Breast epithelium (tissue), 4 donors: Measurements from ENCODE around the gene RNASE9. TPM values are rescaled to one million over a fixed set of nuclear protein-coding genes. Genes with fewer than 3 reads are reported as not detected.
"Not testable (repeated sequence)": the region's sequence is repeated elsewhere in the genome, so short reads cannot be mapped to it uniquely, and the experiment has no call there.

ENCODE experiments used
- DNase-seq, 2 donors: peaks; one replicate each; pipeline ENCODE4 v3.0.0-alpha.2; 2019; ENCODE audit warnings: low spot score in 2 of 2
- H3K27ac ChIP-seq, 2 donors: fragments of 200-600 bp; sonication (generic) in 1 of 2; one replicate each; pipeline ENCODE4 v1.5.1; 2016 to 2019; ENCODE audit warnings: mild to moderate bottlenecking in 1 of 2
- H3K27me3 ChIP-seq, 2 donors: fragments of 200-600 bp; sonication (generic) in 1 of 2; one replicate each; pipeline versions ENCODE4 v1.5.1 to v1.6.0; 2017 to 2019; ENCODE audit warnings: control low read depth in 1 of 2, mild to moderate bottlenecking in 1 of 2
- H3K36me3 ChIP-seq: fragments of 200-600 bp; one replicate; pipeline ENCODE4 v1.5.1; 2019
- H3K4me1 ChIP-seq, 2 donors: fragments of 200-600 bp; sonication (generic); one replicate each; pipeline ENCODE4 v1.5.1; 2016 to 2019; ENCODE audit warnings: control low read depth in 1 of 2
- H3K4me3 ChIP-seq, 3 donors: fragments of 200-600 bp; sonication (generic); 1 replicate in 2 of 3; 2 replicates in 1 of 3; pipeline ENCODE4 v1.5.1; 2016 to 2019; ENCODE audit warnings: mild to moderate bottlenecking in 3 of 3, moderate library complexity in 2 of 3
- H3K9me3 ChIP-seq, 2 donors: fragments of 200-600 bp; sonication (generic) in 1 of 2; one replicate each; pipeline ENCODE4 v1.5.1; 2016 to 2019; ENCODE audit warnings: control low read depth in 1 of 2
- CTCF ChIP-seq, 3 donors: fragments of 450-650 bp; IDR thresholded peaks; one replicate each; pipeline ENCODE4 v1.5.1; 2016 to 2017; ENCODE audit warnings: antibody characterized with exemption in 3 of 3, mild to moderate bottlenecking in 3 of 3, moderate library complexity in 3 of 3
- POLR2A ChIP-seq: fragments of 450-650 bp; IDR thresholded peaks from one replicate; pipeline ENCODE4 v1.6.1; 2016; ENCODE audit warnings: antibody characterized with exemption, mild to moderate bottlenecking, moderate library complexity
- POLR2AphosphoS5 ChIP-seq, 3 donors: sonication (generic); formaldehyde crosslinking; IDR thresholded peaks; one replicate each; pipeline ENCODE4 v1.6.1; 2017; ENCODE audit warnings: antibody characterized with exemption in 3 of 3
- intact Hi-C: fragments of 100-400 bp; cut with DNase I; formaldehyde crosslinking; loops from one replicate; pipeline ENCODE4 v1.15.1; 2023; ENCODE audit warnings: low total_unique reads
- total RNA-seq, 3 donors: library from RNA; depleted of rRNA; stranded (reverse); fragments of >200 nt; gene quantifications; one replicate each; pipeline ENCODE4 v1.1.0, GENCODE V29; 2016

RNASE9 gene
- total RNA-seq, 3 donors from 2014 or later, result not detected

GRCh38 chr14:20583908-20584307, 23.1 kb upstream of the RNASE9 start:
- intact Hi-C loops, result no loop called here
- Histone ChIP-seq H3K27me3 (peaks cover 0 to 3% of the 10 kb centered on the region in 2 donors), H3K4me3 (no peak overlapping the region), H3K36me3 (no peaks in the 10 kb centered on the region), H3K27ac (no peak overlapping the region), H3K4me1 (no peaks in the 10 kb centered on the region), H3K9me3 (no peaks in the 10 kb centered on the region)
- TF ChIP-seq CTCF (IDR thresholded peaks at IDR 0.05) (no peak), POLR2AphosphoS5 (IDR thresholded peaks at IDR 0.05) (no peak), POLR2A (no peak)
- no peak for DNase-seq

- H3K27me3 ChIP-seq, result peaks cover 0 to 3% of the 10 kb centered on the region in 2 donors
- H3K36me3 ChIP-seq, result no peaks in the 10 kb centered on the region
- H3K27ac ChIP-seq, result no peak overlapping the region
- no peak overlapping the region for H3K4me3 ChIP-seq
- DNase-seq, result no peak
- no peak for TF ChIP-seq POLR2A
- no peak for TF ChIP-seq CTCF (IDR thresholded peaks at IDR 0.05)
- TF ChIP-seq POLR2AphosphoS5 (IDR thresholded peaks at IDR 0.05), result no peak
- H3K9me3 ChIP-seq, result no peaks in the 10 kb centered on the region
- intact Hi-C loops, result no loop called here
- no peaks in the 10 kb centered on the region for H3K4me1 ChIP-seq
Observed at GRCh38 chr14:20583142-20583541, 22.3 kb upstream of the RNASE9 start.

- no peaks in the 10 kb centered on the region for H3K4me1 ChIP-seq
- H3K36me3 ChIP-seq, result no peaks in the 10 kb centered on the region
- DNase-seq, result no peak
- peaks cover 0 to 3% of the 10 kb centered on the region in 2 donors for H3K27me3 ChIP-seq
- intact Hi-C loops, result no loop called here
- TF ChIP-seq POLR2A (no peak), POLR2AphosphoS5 (IDR thresholded peaks at IDR 0.05) (no peak), CTCF (IDR thresholded peaks at IDR 0.05) (no peak)
- H3K9me3 ChIP-seq, result no peaks in the 10 kb centered on the region
- H3K4me3 ChIP-seq, result no peak overlapping the region
- H3K27ac ChIP-seq, result no peak overlapping the region
Observed at GRCh38 chr14:20580242-20580641, 19.4 kb upstream of the RNASE9 start.

GRCh38 chr14:20578784-20579502, 18.1 kb upstream of the RNASE9 start:
- Histone ChIP-seq H3K27me3 (peaks cover 0 to 2% of the 10 kb centered on the region in 2 donors), H3K4me1 (no peaks in the 10 kb centered on the region), H3K9me3 (no peaks in the 10 kb centered on the region), H3K4me3 (no peak overlapping the region), H3K27ac (no peak overlapping the region), H3K36me3 (no peaks in the 10 kb centered on the region)
- TF ChIP-seq CTCF (IDR thresholded peaks at IDR 0.05) (no peak), POLR2AphosphoS5 (IDR thresholded peaks at IDR 0.05) (no peak), POLR2A (no peak)
- DNase-seq, result no peak
- intact Hi-C loops, result no loop called here

- no peak overlapping the region for H3K27ac ChIP-seq
- no peak overlapping the region for H3K4me3 ChIP-seq
- intact Hi-C loops, result no loop called here
- DNase-seq, result no peak
- TF ChIP-seq CTCF (IDR thresholded peaks at IDR 0.05) (no peak), POLR2A (no peak), POLR2AphosphoS5 (IDR thresholded peaks at IDR 0.05) (no peak)
- H3K4me1 ChIP-seq, result no peaks in the 10 kb centered on the region
- H3K27me3 ChIP-seq, result no peaks in the 10 kb centered on the region
- H3K9me3 ChIP-seq, result no peaks in the 10 kb centered on the region
- H3K36me3 ChIP-seq, result no peaks in the 10 kb centered on the region
Observed at GRCh38 chr14:20578325-20578724, 17.5 kb upstream of the RNASE9 start.

- H3K36me3 ChIP-seq, H3K27ac ChIP-seq, intact Hi-C loops, H3K4me1 ChIP-seq, DNase-seq, H3K4me3 ChIP-seq, H3K27me3 ChIP-seq: not testable (repeated sequence)
- peaks cover 12 to 19% of the 10 kb centered on the region in 2 donors for H3K9me3 ChIP-seq
Observed at GRCh38 chr14:20572382-20572990, 11.6 kb upstream of the RNASE9 start.

GRCh38 chr14:20570720-20571119, 9.9 kb upstream of the RNASE9 start:
- intact Hi-C loops, H3K27ac ChIP-seq, H3K36me3 ChIP-seq, H3K4me1 ChIP-seq, H3K4me3 ChIP-seq, H3K27me3 ChIP-seq, DNase-seq: not testable (repeated sequence)
- H3K9me3 ChIP-seq, result peaks cover 12 to 19% of the 10 kb centered on the region in 2 donors

GRCh38 chr14:20569865-20570264, 9.0 kb upstream of the RNASE9 start:
- H3K4me1 ChIP-seq, H3K4me3 ChIP-seq, H3K27me3 ChIP-seq, intact Hi-C loops, H3K36me3 ChIP-seq, H3K27ac ChIP-seq, DNase-seq: not testable (repeated sequence)
- peaks cover 12 to 19% of the 10 kb centered on the region in 2 donors for H3K9me3 ChIP-seq
